Ovary (tissue), 3 donors: ENCODE measurements around the gene ABLIM2.

Experiments used
- POLR2A ChIP-seq: fragments of 450-650 bp; IDR thresholded peaks from one replicate; pipeline ENCODE4 v1.6.1; 2017; ENCODE audit warnings: antibody characterized with exemption, mild to moderate bottlenecking, moderate library complexity
- TF ChIP-seq, protein P1 (sequence below), 3 donors: fragments of 450-650 bp in 2 of 3; fragments of 200-600 bp in 1 of 3; IDR thresholded peaks; one replicate each; pipeline versions ENCODE4 v1.5.1 to v1.8.0; 2016 to 2022; ENCODE audit warnings: antibody characterized with exemption in 3 of 3, mild to moderate bottlenecking in 1 of 3
- donor health status: DM: no; HTN: no; CAD: no.

GRCh38 chr4:8168232-8168631 lies 9.6 kb upstream of the ABLIM2 start:
- no peak for TF ChIP-seq POLR2A
- TF ChIP-seq, protein P1, sequence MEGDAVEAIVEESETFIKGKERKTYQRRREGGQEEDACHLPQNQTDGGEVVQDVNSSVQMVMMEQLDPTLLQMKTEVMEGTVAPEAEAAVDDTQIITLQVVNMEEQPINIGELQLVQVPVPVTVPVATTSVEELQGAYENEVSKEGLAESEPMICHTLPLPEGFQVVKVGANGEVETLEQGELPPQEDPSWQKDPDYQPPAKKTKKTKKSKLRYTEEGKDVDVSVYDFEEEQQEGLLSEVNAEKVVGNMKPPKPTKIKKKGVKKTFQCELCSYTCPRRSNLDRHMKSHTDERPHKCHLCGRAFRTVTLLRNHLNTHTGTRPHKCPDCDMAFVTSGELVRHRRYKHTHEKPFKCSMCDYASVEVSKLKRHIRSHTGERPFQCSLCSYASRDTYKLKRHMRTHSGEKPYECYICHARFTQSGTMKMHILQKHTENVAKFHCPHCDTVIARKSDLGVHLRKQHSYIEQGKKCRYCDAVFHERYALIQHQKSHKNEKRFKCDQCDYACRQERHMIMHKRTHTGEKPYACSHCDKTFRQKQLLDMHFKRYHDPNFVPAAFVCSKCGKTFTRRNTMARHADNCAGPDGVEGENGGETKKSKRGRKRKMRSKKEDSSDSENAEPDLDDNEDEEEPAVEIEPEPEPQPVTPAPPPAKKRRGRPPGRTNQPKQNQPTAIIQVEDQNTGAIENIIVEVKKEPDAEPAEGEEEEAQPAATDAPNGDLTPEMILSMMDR (IDR thresholded peaks at IDR 0.05) = no peak
